Nephron (organoid): ENCODE results near the gene KRT80.

Experiments used
- H3K27ac Mint-ChIP-seq, 3 experiments: 2 replicates each; pipeline ENCODE4 v1.8.0; 2020; ENCODE audit warnings: mixed read lengths in 3 of 3, mild to moderate bottlenecking in 2 of 3, moderate library complexity in 1 of 3
- H3K27me3 Mint-ChIP-seq: 2 replicates; pipeline ENCODE4 v1.8.0; 2021; ENCODE audit warnings: low read depth, mild to moderate bottlenecking, moderate library complexity, mixed read lengths
- H3K36me3 Mint-ChIP-seq: 2 replicates; pipeline ENCODE4 v1.8.0; 2020; ENCODE audit warnings: low read depth, mixed read lengths
- H3K4me1 Mint-ChIP-seq: 2 replicates; pipeline ENCODE4 v1.8.0; 2020; ENCODE audit warnings: mixed read lengths
- H3K4me3 Mint-ChIP-seq, 3 experiments: 2 replicates each; pipeline ENCODE4 v1.8.0; 2020; ENCODE audit warnings: mild to moderate bottlenecking in 3 of 3, mixed read lengths in 3 of 3, moderate library complexity in 2 of 3
- H3K9me3 Mint-ChIP-seq: 2 replicates; pipeline ENCODE4 v1.8.0; 2020; ENCODE audit warnings: mixed read lengths
- TF ChIP-seq, protein P1 (sequence below), 3 experiments: fragments of 200-600 bp; sonication (generic); IDR thresholded peaks; one replicate each; pipeline ENCODE4 v1.5.0; 2021; ENCODE audit warnings: antibody characterized with exemption in 3 of 3; ENCODE audit not compliant: unreplicated experiment in 3 of 3

Gene KRT80

GRCh38 chr12:52126050-52126604 lies 65.7 kb downstream of the KRT80 start:
- Mint-ChIP-seq H3K4me3 (no peak overlapping the region), H3K36me3 (no peaks in the 10 kb centered on the region), H3K27ac (peak overlapping the region; percentile 56 to 85 (median 68)), H3K9me3 (no peaks in the 10 kb centered on the region), H3K4me1 (peaks cover 38% of the 10 kb centered on the region), H3K27me3 (peaks cover 24% of the 10 kb centered on the region)
- TF ChIP-seq, protein P1, sequence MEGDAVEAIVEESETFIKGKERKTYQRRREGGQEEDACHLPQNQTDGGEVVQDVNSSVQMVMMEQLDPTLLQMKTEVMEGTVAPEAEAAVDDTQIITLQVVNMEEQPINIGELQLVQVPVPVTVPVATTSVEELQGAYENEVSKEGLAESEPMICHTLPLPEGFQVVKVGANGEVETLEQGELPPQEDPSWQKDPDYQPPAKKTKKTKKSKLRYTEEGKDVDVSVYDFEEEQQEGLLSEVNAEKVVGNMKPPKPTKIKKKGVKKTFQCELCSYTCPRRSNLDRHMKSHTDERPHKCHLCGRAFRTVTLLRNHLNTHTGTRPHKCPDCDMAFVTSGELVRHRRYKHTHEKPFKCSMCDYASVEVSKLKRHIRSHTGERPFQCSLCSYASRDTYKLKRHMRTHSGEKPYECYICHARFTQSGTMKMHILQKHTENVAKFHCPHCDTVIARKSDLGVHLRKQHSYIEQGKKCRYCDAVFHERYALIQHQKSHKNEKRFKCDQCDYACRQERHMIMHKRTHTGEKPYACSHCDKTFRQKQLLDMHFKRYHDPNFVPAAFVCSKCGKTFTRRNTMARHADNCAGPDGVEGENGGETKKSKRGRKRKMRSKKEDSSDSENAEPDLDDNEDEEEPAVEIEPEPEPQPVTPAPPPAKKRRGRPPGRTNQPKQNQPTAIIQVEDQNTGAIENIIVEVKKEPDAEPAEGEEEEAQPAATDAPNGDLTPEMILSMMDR (IDR thresholded peaks at IDR 0.05; ENCODE audit: unreplicated experiment in 3 of 3): no peak

DNA sequence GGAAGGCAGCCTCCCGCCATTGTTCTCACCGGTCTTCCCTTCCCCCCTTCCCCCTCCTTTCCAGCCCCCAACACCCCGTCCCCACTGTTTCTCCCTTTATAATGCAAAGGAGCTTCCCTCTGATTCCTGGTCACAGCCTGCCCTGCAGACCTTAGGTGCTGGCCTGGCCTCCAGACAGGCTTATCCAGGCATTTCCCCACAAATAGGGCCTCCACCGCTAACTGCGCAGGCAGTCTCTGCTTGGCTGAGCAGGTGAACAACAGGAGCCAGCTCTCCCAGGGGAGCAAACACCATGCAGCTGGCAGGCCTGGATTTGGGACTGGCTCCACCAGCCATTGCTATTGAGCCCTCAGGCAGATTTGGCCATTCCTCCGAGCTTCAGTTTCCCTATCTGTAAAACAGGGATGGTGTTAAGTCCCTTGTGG lies 66.3 kb downstream of the KRT80 start:
- H3K4me3 Mint-ChIP-seq: no peak overlapping the region
- peaks cover 24% of the 10 kb centered on the region for H3K27me3 Mint-ChIP-seq
- no peaks in the 10 kb centered on the region for H3K9me3 Mint-ChIP-seq
- TF ChIP-seq, protein P1 (IDR thresholded peaks at IDR 0.05; ENCODE audit: unreplicated experiment in 3 of 3): no peak
- peaks cover 38% of the 10 kb centered on the region for H3K4me1 Mint-ChIP-seq
- peak overlapping the region; percentile 56 to 85 (median 68) for H3K27ac Mint-ChIP-seq
- H3K36me3 Mint-ChIP-seq: no peaks in the 10 kb centered on the region

GRCh38 chr12:52123487-52124186 lies 68.2 kb downstream of the KRT80 start:
- Mint-ChIP-seq H3K4me3 (no peak overlapping the region), H3K4me1 (peaks cover 38% of the 10 kb centered on the region)
- TF ChIP-seq, protein P1 (IDR thresholded peaks at IDR 0.05; ENCODE audit: unreplicated experiment in 3 of 3): no peak

GRCh38 chr12:52122904-52123303 lies 68.9 kb downstream of the KRT80 start:
- Mint-ChIP-seq H3K9me3 (no peaks in the 10 kb centered on the region), H3K4me3 (no peak overlapping the region), H3K27me3 (peaks cover 34% of the 10 kb centered on the region), H3K36me3 (no peaks in the 10 kb centered on the region), H3K27ac (no peak overlapping the region), H3K4me1 (peaks cover 38% of the 10 kb centered on the region)
- TF ChIP-seq, protein P1 (IDR thresholded peaks at IDR 0.05; ENCODE audit: unreplicated experiment in 3 of 3): no peak

More at GRCh38 chr12:52123487-52124186, 68.2 kb downstream of the KRT80 start:
- Mint-ChIP-seq H3K36me3 (no peaks in the 10 kb centered on the region), H3K9me3 (no peaks in the 10 kb centered on the region), H3K27me3 (peaks cover 32% of the 10 kb centered on the region), H3K27ac (peak overlapping the region in 2 of 3 experiments; percentile 24 to 60)

GRCh38 chr12:52122540-52122871 lies 69.3 kb downstream of the KRT80 start:
- TF ChIP-seq, protein P1 (IDR thresholded peaks at IDR 0.05; ENCODE audit: unreplicated experiment in 3 of 3): no peak
- Mint-ChIP-seq H3K4me3 (no peak overlapping the region), H3K36me3 (no peaks in the 10 kb centered on the region), H3K27ac (no peak overlapping the region), H3K27me3 (peaks cover 38% of the 10 kb centered on the region), H3K9me3 (no peaks in the 10 kb centered on the region), H3K4me1 (peaks cover 38% of the 10 kb centered on the region)
